NCI-H82 (cell line): ENCODE results near the gene MRPL39.
"Not testable (repeated sequence)": the region's sequence is repeated elsewhere in the genome, so short reads cannot be mapped to it uniquely, and the experiment has no call there.

Source experiments
- DNase-seq: peaks from one replicate; lab custom pipeline; 2025; lab: John Stamatoyannopoulos, UW

MRPL39 gene

GRCh38 chr21:25607151-25608043 lies at the start of gene MRPL39:
Gene MRPL39, minus strand, starts transcription at chr21:25607481. Its CDS starts 6 bp downstream, at chr21:25607475.
- DNase-seq = peak; percentile 94

GRCh38 chr21:25656412-25656811 lies 49.1 kb upstream of the MRPL39 start:
- DNase-seq = no peak

GRCh38 chr21:25649146-25649545 lies 41.9 kb upstream of the MRPL39 start:
- no peak for DNase-seq

GRCh38 chr21:25647647-25648046 lies 40.4 kb upstream of the MRPL39 start:
- no peak for DNase-seq

- DNase-seq = no peak
These were observed 39.2 kb upstream of the MRPL39 start for GRCh38 chr21:25646474-25646873.

- DNase-seq = no peak
These were observed 36.2 kb upstream of the MRPL39 start for GRCh38 chr21:25643486-25643885.

- DNase-seq = peak; percentile 32
These were observed 33.6 kb upstream of the MRPL39 start for GRCh38 chr21:25640943-25641292.

- peak; percentile 93 for DNase-seq
These were observed 33.1 kb upstream of the MRPL39 start for GRCh38 chr21:25640202-25640942.

GRCh38 chr21:25639551-25640201 lies 32.4 kb upstream of the MRPL39 start:
- DNase-seq = peak; percentile 72

- peak; percentile 92 for DNase-seq
These were observed 31.6 kb upstream of the MRPL39 start, which contains the start of gene JAM2 for GRCh38 chr21:25638660-25639550. Gene JAM2, plus strand, starts transcription at chr21:25639258. Its CDS starts 564 bp downstream, at chr21:25639822.

GRCh38 chr21:25637851-25638659 lies 30.8 kb upstream of the MRPL39 start:
- peak; percentile 23 for DNase-seq

GRCh38 chr21:25636727-25637126 lies 29.4 kb upstream of the MRPL39 start:
- no peak for DNase-seq

- no peak for DNase-seq
These were observed 28.0 kb upstream of the MRPL39 start for GRCh38 chr21:25635310-25635709.

- no peak for DNase-seq
These were observed 25.0 kb upstream of the MRPL39 start for GRCh38 chr21:25632296-25632695.

- peak; percentile 51 for DNase-seq
These were observed 19.5 kb upstream of the MRPL39 start for GRCh38 chr21:25626757-25627156.

GRCh38 chr21:25625776-25626555 lies 18.7 kb upstream of the MRPL39 start:
- not testable (repeated sequence) for DNase-seq

- no peak for DNase-seq
These were observed 17.8 kb upstream of the MRPL39 start for GRCh38 chr21:25625036-25625435.

- DNase-seq = peak; percentile 27
These were observed 17.2 kb upstream of the MRPL39 start for GRCh38 chr21:25624511-25624910.

GRCh38 chr21:25619198-25619597 lies 11.9 kb upstream of the MRPL39 start:
- DNase-seq = no peak

- DNase-seq = no peak
These were observed 8.6 kb upstream of the MRPL39 start for GRCh38 chr21:25615880-25616279.
